Astrocyte of the spinal cord (primary cell): Measurements from ENCODE around the gene OR6J1.
A peak's percentile ranks its signal among the peaks of the same experiment; 100 is the strongest.
"Not testable (repeated sequence)": the region's sequence is repeated elsewhere in the genome, so short reads cannot be mapped to it uniquely, and the experiment has no call there.

Experiments
- DNase-seq: peaks from one replicate; pipeline ENCODE4 v3.0.0; 2011; ENCODE audit warnings: low read depth, low spot score
- H3K4me3 ChIP-seq: 2 replicates; pipeline ENCODE4 v1.5.1; 2011; ENCODE audit warnings: low read depth, mild to moderate bottlenecking, low read length, moderate library complexity
- CTCF ChIP-seq: IDR thresholded peaks from 2 replicates; pipeline ENCODE4 v1.5.1; 2012; ENCODE audit warnings: low read depth, mild to moderate bottlenecking, low read length, inconsistent platforms
- in situ Hi-C: cut with HindIII; loops from 2 replicates; pipeline ENCODE4 v1.10.0; 2017; ENCODE audit warnings: low sequenced_read_pairs

Gene OR6J1

GRCh38 chr14:22678221-22678620, 34.1 kb upstream of the OR6J1 start:
- in situ Hi-C loops, result no loop called here
- H3K4me3 ChIP-seq, result no peak overlapping the region
- no peak for DNase-seq
- no peak for TF ChIP-seq CTCF

GRCh38 chr14:22677551-22677950, 33.4 kb upstream of the OR6J1 start:
- H3K4me3 ChIP-seq, DNase-seq, in situ Hi-C loops: not testable (repeated sequence)

- DNase-seq, result no peak
- in situ Hi-C loops, result no loop called here
- no peak overlapping the region for H3K4me3 ChIP-seq
- TF ChIP-seq CTCF, result no peak
Observed at GRCh38 chr14:22671622-22672021, 27.5 kb upstream of the OR6J1 start.

GRCh38 chr14:22668863-22669262, 24.7 kb upstream of the OR6J1 start:
- H3K4me3 ChIP-seq, result no peak overlapping the region
- TF ChIP-seq CTCF, result no peak
- in situ Hi-C loops, result no loop called here
- peak; percentile 28 for DNase-seq

- DNase-seq, result peak; percentile 71
- H3K4me3 ChIP-seq, result no peak overlapping the region
- TF ChIP-seq CTCF, result no peak
- in situ Hi-C loops, result no loop called here
Observed at GRCh38 chr14:22668417-22668816, 24.3 kb upstream of the OR6J1 start.

- no peak for TF ChIP-seq CTCF
- no peak for DNase-seq
- no peak overlapping the region for H3K4me3 ChIP-seq
- in situ Hi-C loops, result no loop called here
Observed at GRCh38 chr14:22667881-22668280, 23.7 kb upstream of the OR6J1 start.

GRCh38 chr14:22666203-22666893, 22.2 kb upstream of the OR6J1 start:
- DNase-seq, result no peak
- no peak overlapping the region for H3K4me3 ChIP-seq
- no peak for TF ChIP-seq CTCF
- in situ Hi-C loops, result no loop called here
